GM08714 (cell line): ENCODE results near the gene DOC2A.
"Not testable (repeated sequence)": the region's sequence is repeated elsewhere in the genome, so short reads cannot be mapped to it uniquely, and the experiment has no call there.

Experiments used
- H3K4me3 ChIP-seq: fragments of 200-500 bp; sonication (Bioruptor generic); 2 replicates; pipeline ENCODE4 v1.5.1; 2014; ENCODE audit warnings: mild to moderate bottlenecking, low read length, inconsistent platforms
- ZNF274 ChIP-seq: IDR thresholded peaks from 2 replicates; pipeline ENCODE4 v1.6.1; 2012; ENCODE audit warnings: mild to moderate bottlenecking, low read depth, low read length

The DOC2A gene

DNA sequence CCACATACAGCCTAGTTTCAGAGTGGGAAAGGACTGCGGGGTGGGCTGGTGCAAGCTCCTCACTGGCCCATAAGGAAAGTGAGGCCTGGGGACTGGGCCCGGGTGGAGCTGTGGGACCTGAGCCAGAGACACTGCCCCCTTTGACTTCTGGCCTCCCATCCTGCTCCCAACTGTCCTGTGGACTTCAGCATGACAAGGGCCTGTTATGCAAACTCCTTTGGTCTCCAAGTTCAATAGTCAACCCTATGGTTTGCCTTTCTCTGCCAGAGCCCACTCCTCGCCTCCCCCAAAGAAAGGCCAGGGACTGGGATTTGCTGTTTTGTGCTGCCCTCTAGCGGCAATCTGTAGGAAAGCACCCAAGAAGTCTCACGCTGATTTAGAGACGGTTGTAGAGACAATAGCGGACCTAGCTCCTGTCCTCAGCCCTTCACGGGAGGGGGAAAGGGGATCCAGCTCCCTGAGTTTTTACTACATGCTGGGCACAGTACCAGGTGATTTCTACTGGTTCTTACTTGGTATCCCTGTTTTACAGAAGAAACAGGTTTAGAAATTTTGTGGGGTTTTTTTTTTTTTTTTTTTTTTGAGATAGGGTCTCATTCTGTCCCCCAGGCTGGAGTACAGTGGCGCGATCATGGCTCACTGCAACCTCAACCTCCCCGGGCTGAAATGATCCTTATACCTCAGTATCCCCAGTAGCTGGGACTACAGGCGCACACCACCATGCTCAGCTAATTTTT lies 21.4 kb upstream of the DOC2A start:
- no peak overlapping the region for H3K4me3 ChIP-seq
- no peak for TF ChIP-seq ZNF274

DNA sequence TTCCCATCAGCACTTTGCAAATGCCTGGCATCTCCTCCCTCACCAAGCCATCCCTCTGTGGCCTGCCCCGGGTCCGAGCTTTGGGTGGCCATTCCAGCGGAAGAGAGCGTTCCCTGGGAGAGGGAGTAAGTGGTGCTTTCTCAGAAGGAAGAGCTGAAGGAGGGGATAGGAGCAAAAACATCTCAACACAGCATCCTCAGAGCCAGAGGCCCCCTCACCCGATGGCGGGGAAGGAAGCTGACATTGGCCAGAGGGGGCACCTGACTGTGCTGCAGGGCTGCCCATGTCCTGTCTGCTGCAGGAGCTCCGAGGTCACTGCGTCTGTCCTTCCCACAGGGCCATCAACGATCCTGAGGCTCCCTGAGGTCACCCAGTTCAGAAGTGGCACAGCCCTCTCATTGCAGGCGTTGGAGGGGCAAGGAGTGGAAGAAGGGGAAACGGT lies 20.7 kb upstream of the DOC2A start:
- TF ChIP-seq ZNF274: no peak
- no peak overlapping the region for H3K4me3 ChIP-seq

DNA sequence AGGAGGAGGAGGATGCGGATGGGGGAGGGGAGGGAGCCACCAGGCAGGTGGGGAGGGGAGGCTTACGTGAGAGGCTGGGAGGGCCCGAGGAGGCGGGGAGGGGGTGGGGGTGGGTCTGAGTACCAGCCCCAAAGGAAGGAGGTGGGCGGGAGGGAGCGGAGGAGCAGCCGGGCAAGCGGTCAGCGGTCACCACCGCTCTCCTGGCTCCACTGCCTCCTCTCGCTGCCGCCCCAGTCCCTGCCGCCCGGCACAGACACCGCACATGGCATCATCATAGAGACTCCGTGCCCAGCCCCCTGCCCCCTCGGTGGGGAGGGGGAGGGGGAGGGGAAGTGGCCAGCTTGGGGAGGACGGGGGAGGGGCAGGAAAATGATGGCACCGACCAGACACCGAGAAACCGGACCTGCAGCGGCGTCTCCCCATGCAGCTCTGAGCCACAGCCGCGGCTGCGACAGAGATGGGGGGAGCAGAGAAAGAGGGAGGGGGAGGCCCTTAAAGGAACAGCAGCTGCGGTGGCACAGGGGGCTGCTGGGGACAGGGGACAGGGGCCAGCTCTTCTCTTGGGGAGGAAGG lies 20.1 kb upstream of the DOC2A start, which contains the start of gene TLCD3B:
Gene TLCD3B (minus strand): TSS at position 431 of the 573 bp plus-strand sequence. CDS start 744 bp downstream, outside the sequence.
- no peak for TF ChIP-seq ZNF274
- no peak within 1 kb of the TSS for H3K4me3 ChIP-seq

DNA sequence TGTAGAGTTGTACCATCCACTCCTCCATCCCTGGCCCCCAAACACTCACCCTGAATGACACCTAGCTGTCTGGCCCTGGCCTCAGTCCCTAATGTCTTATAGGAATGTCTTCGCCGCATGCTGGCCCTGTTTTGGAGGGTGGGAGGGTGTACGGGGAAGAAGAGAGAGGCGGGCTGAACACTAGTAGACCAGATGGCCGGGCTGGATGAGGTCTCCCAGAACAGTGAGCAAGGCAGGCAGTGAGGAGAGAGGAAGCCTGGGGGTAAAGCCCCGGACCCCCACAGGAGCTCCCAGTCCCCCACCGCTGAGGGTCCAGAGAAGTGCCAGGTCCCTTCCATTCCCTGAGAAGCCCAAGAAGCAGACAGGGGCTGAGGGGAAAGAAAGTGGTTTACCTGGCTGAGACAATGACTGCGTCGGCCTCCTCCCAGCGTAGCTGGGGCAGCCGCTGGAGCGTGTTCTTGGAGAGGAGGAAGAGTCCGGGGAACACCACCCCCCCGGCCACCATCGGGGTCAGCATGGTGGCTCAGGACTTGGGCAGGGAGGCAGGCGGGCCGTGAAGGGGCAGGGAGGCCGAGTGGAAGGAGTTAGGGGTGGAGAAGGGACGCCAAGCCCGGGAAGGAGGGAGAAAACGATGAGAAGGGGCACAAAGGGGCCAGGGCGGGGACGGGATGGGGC lies 19.3 kb upstream of the DOC2A start:
- no peak for TF ChIP-seq ZNF274
- H3K4me3 ChIP-seq: no peak overlapping the region

DNA sequence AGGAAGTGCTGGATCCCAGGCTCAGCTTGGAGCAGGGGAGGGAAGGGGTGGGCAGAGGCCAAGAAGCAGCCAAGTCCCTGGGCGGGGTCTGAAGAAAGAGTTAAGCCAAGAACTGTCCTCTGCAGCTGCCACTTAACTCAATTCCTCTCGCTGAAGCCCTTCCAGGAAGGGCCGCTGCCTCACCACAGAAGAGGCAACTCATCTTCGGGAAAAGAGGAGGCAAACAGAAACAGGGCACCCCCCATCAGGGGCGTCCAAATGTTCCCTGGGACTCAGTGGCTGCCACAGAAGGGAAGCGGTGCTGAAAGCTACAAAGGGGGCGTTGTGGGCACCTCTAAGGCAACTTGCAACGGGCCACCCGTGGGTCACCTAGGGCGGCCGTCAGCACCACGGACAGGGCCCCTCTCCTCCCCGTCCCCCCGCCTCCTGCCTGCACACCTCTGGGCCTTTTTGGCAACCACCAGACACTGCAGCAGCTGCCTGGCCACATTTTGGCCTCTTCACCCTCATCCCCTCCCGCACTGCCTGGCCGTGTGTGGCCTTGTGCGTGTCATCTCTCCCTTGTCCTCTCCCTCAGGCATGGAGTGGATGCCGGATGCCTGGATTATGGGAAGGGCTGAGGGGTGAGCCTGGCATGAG lies 17.7 kb upstream of the DOC2A start:
- TF ChIP-seq ZNF274: no peak
- H3K4me3 ChIP-seq: no peak overlapping the region

DNA sequence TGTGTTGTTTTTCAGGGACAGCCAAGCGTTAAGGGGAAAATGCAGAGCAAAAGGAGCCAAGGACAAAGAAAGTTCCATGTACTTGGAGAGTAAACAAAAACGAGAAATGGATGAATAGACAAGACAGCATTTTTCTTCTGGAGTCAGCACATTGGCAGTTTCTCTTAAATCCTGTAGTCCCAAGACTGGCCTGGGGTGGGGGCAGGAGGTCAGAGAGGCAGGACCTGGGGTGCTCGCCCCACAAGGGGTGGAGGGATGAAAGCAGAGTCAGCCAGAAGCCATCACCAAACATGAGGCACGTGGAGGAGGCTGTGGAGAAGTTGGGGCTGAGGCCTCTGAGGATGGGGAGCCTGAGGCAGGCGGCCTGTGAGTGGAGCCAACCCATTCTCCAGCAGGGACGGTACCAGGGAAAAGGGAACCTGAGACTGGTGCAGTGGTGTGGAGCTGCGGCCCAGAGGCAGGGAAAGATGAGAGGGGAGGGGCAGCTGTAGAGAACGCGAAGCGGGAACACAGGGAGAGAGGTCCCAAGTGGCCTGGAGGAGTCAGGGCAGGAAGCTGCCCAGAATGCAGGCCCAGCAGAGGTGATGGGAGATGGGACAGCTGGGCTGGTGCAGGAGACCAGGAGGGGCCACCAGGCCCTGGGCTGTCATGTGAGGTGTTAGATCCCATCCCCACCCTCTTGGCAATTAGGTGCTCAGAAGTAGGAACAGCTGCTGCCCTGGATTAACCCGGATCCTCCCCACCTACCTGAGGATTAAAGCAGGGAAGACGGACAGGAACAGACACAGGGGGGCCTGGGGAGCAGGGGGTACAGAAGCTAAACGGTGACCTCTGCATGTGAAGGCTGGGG lies 17.0 kb upstream of the DOC2A start:
- no peak for TF ChIP-seq ZNF274
- no peak overlapping the region for H3K4me3 ChIP-seq

GRCh38 chr16:30026449-30026848 lies 15.6 kb upstream of the DOC2A start:
- no peak overlapping the region for H3K4me3 ChIP-seq
- no peak for TF ChIP-seq ZNF274

- TF ChIP-seq ZNF274: no peak
- no peak overlapping the region for H3K4me3 ChIP-seq
Measured at GRCh38 chr16:30025574-30025973, 14.7 kb upstream of the DOC2A start.

DNA sequence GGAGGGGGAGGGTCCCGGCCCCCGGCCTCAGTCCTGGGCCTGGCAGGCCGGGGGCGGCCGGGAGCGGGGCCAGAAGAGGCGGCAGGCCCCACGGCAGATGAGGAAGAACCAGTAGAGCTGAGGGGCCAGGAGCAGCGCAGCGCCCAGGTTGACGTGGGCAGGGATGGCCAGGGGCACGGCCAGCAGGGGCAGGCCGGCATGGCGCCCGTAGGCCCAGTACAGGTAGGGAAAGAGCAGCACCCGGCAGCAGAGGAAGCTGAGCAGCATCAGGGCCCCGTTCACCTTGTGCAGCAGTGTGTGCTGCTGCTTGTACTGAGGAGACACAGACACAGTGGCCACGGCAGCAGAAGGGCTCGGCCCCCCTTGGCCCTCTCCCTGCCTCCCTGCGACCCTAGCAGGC lies 14.3 kb upstream of the DOC2A start:
- no peak overlapping the region for H3K4me3 ChIP-seq
- TF ChIP-seq ZNF274: no peak

GRCh38 chr16:30024451-30024850 lies 13.6 kb upstream of the DOC2A start:
- no peak overlapping the region for H3K4me3 ChIP-seq
- no peak for TF ChIP-seq ZNF274

DNA sequence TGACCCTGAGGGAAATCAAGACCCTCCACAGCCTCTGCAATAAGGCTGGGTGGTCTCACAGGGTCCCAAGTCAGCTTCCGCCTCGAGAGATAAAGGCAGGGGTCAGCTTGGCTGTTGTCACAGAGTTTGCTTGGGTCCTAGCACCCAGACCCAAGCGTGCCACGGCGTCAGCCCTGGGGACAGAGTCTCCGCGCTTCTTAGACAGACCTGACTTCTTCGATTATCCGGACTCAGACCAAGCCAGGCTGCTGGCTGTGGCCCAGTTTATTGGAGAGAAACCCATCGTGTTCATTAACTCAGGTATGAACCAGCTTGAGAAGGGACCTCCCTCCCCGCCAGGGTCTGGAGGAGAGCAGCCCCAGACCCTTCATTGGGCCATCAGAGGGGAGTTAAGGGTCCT lies 12.8 kb upstream of the DOC2A start:
- H3K4me3 ChIP-seq: no peak overlapping the region
- no peak for TF ChIP-seq ZNF274

DNA sequence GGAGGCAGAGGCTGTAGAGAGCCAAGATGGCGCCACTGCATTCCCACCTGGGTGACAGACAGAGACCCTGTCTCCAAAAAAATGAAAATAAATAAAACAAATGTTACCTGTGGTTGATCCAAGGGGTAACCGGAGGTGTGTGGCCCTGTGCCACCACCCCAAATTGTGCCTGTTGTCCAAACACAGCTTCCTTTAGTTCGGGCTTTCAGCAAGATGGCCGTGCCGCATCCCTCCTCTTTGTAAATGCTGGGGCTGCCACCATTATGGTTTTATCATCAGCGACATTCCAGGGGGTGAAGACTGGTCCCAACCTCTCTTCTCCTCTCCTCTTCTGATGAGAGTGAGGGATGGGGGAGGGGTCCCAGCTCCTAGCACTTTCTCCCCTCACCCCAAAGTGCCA lies 12.1 kb upstream of the DOC2A start, which contains the start of gene C16orf92:
Gene C16orf92 (plus strand): TSS at position 312 of the 400 bp plus-strand sequence. CDS start 143 bp downstream, outside the sequence.
- TF ChIP-seq ZNF274: no peak
- H3K4me3 ChIP-seq: no peak within 1 kb of the TSS

- no peak overlapping the region for H3K4me3 ChIP-seq
- TF ChIP-seq ZNF274: no peak
Measured at GRCh38 chr16:30018731-30019158, 7.9 kb upstream of the DOC2A start.

DNA sequence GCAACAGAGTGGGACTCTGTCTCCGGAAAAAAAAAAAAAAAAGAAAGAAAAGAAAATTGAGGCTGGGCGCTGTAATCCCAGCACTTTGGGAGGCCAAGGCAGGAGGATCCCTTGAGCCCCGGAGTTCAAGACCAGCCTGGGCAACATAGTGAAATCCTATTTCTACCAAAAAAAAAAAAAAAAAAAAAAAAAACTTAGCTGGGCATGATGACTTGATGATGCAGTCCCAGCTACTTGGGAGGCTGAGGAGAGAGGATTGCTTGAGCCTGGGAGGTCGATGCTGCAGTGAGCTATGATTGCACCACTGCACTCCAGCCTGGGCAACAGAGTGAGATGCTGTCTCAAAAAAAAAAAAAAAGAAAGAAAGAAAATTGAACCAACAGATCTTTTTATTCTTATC lies 7.1 kb upstream of the DOC2A start:
- not testable (repeated sequence) for H3K4me3 ChIP-seq

DNA sequence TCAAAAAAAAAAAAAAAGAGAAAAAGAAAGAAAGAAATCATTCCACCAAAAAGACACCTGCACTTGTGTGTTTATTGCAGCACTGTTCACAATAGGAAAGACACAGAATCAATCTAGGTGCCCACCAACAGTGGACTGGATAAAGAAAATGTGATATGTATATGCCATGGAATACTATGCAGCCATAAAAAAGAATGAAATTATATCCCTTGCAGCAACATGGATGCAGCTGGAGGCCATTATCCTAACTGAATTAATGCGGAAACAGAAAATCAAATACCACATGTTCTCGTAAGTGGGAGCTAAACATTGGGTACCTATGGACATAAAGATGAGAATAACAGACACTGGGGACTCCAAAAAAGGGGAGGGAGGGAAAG lies 6.4 kb upstream of the DOC2A start:
- TF ChIP-seq ZNF274: no peak
- H3K4me3 ChIP-seq: no peak overlapping the region
